Measurements from ENCODE around the gene CCDC197.

CCDC197 gene

GRCh38 chr14:94049625-94050023 lies 52.5 kb downstream of the CCDC197 start:
- H3K36me3 Mint-ChIP-seq (ENCODE audit: low read depth): peaks cover 69% of the 10 kb centered on the region
- H3K9me3 Mint-ChIP-seq: no peaks in the 10 kb centered on the region
- peak overlapping the region; percentile 33 to 85 (median 81) for H3K27ac Mint-ChIP-seq
- TF ChIP-seq, protein P1, sequence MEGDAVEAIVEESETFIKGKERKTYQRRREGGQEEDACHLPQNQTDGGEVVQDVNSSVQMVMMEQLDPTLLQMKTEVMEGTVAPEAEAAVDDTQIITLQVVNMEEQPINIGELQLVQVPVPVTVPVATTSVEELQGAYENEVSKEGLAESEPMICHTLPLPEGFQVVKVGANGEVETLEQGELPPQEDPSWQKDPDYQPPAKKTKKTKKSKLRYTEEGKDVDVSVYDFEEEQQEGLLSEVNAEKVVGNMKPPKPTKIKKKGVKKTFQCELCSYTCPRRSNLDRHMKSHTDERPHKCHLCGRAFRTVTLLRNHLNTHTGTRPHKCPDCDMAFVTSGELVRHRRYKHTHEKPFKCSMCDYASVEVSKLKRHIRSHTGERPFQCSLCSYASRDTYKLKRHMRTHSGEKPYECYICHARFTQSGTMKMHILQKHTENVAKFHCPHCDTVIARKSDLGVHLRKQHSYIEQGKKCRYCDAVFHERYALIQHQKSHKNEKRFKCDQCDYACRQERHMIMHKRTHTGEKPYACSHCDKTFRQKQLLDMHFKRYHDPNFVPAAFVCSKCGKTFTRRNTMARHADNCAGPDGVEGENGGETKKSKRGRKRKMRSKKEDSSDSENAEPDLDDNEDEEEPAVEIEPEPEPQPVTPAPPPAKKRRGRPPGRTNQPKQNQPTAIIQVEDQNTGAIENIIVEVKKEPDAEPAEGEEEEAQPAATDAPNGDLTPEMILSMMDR (IDR thresholded peaks at IDR 0.05; ENCODE audit: unreplicated experiment in 3 of 3): no peak
- no peak overlapping the region for H3K4me3 Mint-ChIP-seq
- H3K4me1 Mint-ChIP-seq: peaks cover 24% of the 10 kb centered on the region
- no peaks in the 10 kb centered on the region for H3K27me3 Mint-ChIP-seq (ENCODE audit: low read depth)

DNA sequence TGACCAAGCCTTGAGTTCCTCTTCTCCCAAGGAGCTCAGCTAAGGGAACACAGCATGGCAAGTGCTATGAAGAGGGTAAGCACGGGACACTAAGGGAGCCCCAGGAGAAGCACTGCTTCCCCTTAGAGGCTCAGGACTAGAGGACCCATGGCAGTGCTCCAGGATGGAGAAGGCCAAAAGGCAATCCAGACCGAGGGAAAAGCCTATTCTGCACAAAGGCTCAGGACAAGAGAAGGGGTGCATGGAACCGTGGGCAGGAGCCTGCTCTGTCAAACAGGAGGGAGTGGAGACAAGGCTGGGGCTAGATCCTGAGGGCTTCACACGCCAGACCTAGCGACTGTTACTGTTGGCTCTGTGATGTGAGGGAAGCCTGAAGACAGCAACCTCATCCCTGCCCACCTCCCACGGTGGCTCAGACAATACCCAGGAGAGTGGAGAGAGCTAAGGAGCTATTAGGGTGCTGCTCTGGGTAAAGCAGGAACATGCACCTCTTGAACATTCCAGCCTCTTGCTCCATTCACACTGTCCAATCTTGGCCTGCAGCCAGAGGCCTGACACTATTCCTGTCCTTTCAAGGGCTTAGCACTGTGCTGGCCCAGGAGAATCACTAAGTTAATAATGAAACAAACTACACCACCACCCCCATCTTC lies 53.3 kb downstream of the CCDC197 start:
- Mint-ChIP-seq H3K9me3 (no peaks in the 10 kb centered on the region), H3K27me3 (ENCODE audit: low read depth) (no peaks in the 10 kb centered on the region), H3K27ac (peak overlapping the region; percentile 54 to 85 (median 80)), H3K4me1 (peaks cover 24% of the 10 kb centered on the region), H3K36me3 (ENCODE audit: low read depth) (peaks cover 72% of the 10 kb centered on the region), H3K4me3 (no peak overlapping the region)
- TF ChIP-seq, protein P1 (IDR thresholded peaks at IDR 0.05; ENCODE audit: unreplicated experiment in 3 of 3): no peak

GRCh38 chr14:94051115-94051514 lies 54.0 kb downstream of the CCDC197 start:
- Mint-ChIP-seq H3K4me3 (no peak overlapping the region), H3K4me1 (peaks cover 24% of the 10 kb centered on the region), H3K9me3 (no peaks in the 10 kb centered on the region), H3K27me3 (ENCODE audit: low read depth) (no peaks in the 10 kb centered on the region), H3K27ac (peak overlapping the region; percentile 54 to 85 (median 80)), H3K36me3 (ENCODE audit: low read depth) (peaks cover 72% of the 10 kb centered on the region)
- TF ChIP-seq, protein P1 (IDR thresholded peaks at IDR 0.05; ENCODE audit: unreplicated experiment in 3 of 3): peak; percentile 40 to 44 (median 41)

DNA sequence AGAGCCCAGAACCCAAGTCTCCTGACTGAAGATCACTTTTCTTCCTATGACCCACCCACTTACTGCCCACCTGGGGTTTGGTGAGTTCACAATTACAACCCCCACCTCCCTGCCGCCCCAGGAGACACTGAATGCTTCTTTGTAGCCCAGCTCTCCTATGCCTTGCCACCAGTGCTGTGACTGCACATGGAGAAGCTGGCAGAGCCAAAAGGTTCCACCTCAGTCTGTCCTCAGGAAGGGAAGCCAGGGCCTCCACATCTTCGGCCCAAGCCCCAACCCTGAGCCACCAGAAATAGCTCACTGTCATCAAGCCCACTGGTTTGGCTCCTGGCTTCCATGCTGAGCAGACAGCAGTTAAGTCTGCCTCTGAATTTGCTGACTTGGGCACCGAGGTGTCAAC lies 54.7 kb downstream of the CCDC197 start:
- Mint-ChIP-seq H3K27me3 (ENCODE audit: low read depth) (no peaks in the 10 kb centered on the region), H3K9me3 (no peaks in the 10 kb centered on the region), H3K27ac (peak overlapping the region; percentile 54 to 85 (median 80)), H3K4me3 (no peak overlapping the region), H3K4me1 (peaks cover 28% of the 10 kb centered on the region), H3K36me3 (ENCODE audit: low read depth) (peaks cover 78% of the 10 kb centered on the region)
- TF ChIP-seq, protein P1 (IDR thresholded peaks at IDR 0.05; ENCODE audit: unreplicated experiment in 3 of 3): no peak

- no peaks in the 10 kb centered on the region for H3K9me3 Mint-ChIP-seq
These were observed 55.1 kb downstream of the CCDC197 start for GRCh38 chr14:94052199-94052598.

More at GRCh38 chr14:94052199-94052598, 55.1 kb downstream of the CCDC197 start:
- H3K27ac Mint-ChIP-seq: peak overlapping the region; percentile 54 to 85 (median 80)
- no peaks in the 10 kb centered on the region for H3K27me3 Mint-ChIP-seq (ENCODE audit: low read depth)
- H3K4me3 Mint-ChIP-seq: no peak overlapping the region
- H3K36me3 Mint-ChIP-seq (ENCODE audit: low read depth): peaks cover 82% of the 10 kb centered on the region
- TF ChIP-seq, protein P1 (IDR thresholded peaks at IDR 0.05; ENCODE audit: unreplicated experiment in 3 of 3): no peak
- peaks cover 28% of the 10 kb centered on the region for H3K4me1 Mint-ChIP-seq

Measured in nephron (organoid).